Gastrocnemius medialis (tissue), 4 donors: ENCODE measurements around the gene PCDH9.

Experiments
- CTCF ChIP-seq, 5 experiments: fragments of 450-650 bp in 3 of 5; fragments of 200-600 bp in 2 of 5; sonication (generic) in 2 of 5; IDR thresholded peaks in 4 of 5; conservative IDR thresholded peaks in 1 of 5; 1 replicate in 4 of 5; 2 replicates in 1 of 5; pipeline ENCODE4 v1.5.1; 2016 to 2019; ENCODE audit warnings: antibody characterized with exemption in 5 of 5, mild to moderate bottlenecking in 3 of 5, moderate library complexity in 3 of 5
- POLR2A ChIP-seq, 2 donors: fragments of 450-650 bp; IDR thresholded peaks; one replicate each; pipeline ENCODE4 v1.6.1; 2017; ENCODE audit warnings: antibody characterized with exemption in 2 of 2, mild to moderate bottlenecking in 2 of 2, moderate library complexity in 2 of 2

DNA sequence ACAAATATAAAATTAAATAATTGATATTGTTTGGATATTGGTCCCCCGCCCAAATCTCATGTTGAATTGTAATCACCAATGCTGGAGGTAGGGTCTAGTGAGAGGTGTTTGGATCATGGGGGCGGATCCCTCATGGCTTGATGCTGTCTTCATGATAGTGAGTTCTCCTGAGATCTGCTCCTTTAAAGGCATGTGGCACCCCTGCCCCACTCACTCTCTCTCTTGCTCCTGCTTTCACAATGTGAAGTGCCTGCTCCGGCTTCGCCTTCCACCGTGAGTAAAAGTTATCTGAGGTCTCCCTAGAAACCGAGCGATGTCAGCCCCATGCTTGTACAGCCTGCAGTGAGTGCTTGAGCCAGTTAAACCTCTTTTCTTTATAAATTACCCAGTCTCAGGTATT lies 248.2 kb downstream of the PCDH9 start:
- no peak for TF ChIP-seq CTCF (IDR thresholded peaks at IDR 0.05 in 4 of 5, conservative IDR thresholded peaks at IDR 0.05 in 1 of 5)
- no peak for TF ChIP-seq POLR2A (IDR thresholded peaks at IDR 0.05)
